H1 (cell line): ENCODE results near the gene MAP3K6. TPM values are rescaled to one million over a fixed set of nuclear protein-coding genes. Genes with fewer than 3 reads are reported as not detected.

Experiments used
- CTCF ChIP-seq, 3 experiments: IDR thresholded peaks; 1 replicate in 2 of 3; 2 replicates in 1 of 3; pipeline versions ENCODE4 v1.5.1 to v1.6.1; 2011; ENCODE audit warnings: low read length in 3 of 3, mild to moderate bottlenecking in 3 of 3, inconsistent platforms in 2 of 3, low read depth in 1 of 3, moderate library complexity in 1 of 3; ENCODE audit not compliant: insufficient read depth in 1 of 3; ENCODE audit errors: control extremely low read depth in 1 of 3
- E2F6 ChIP-seq: IDR thresholded peaks from 2 replicates; pipeline ENCODE4 v1.6.1; 2012; ENCODE audit warnings: inconsistent platforms
- EP300 ChIP-seq, 2 experiments: IDR thresholded peaks; 1 replicate in 1 of 2; 2 replicates in 1 of 2; pipeline ENCODE4 v1.6.1; 2011 to 2012; ENCODE audit warnings: low read depth in 2 of 2, low read length in 2 of 2, mild to moderate bottlenecking in 2 of 2, borderline replicate concordance in 1 of 2, inconsistent platforms in 1 of 2, moderate library complexity in 1 of 2
- KDM4A ChIP-seq: IDR thresholded peaks from one replicate; pipeline ENCODE4 v1.7.1; 2012; ENCODE audit warnings: low read depth, mild to moderate bottlenecking, moderate library complexity, low read length, inconsistent platforms; ENCODE audit not compliant: severe bottlenecking
- MAX ChIP-seq: IDR thresholded peaks from 2 replicates; pipeline ENCODE4 v1.6.1; 2012; ENCODE audit warnings: inconsistent platforms
- POU5F1 ChIP-seq: IDR thresholded peaks from 2 replicates; pipeline ENCODE4 v1.6.1; 2011; ENCODE audit warnings: low read depth, mild to moderate bottlenecking, low read length, moderate library complexity
- SIX5 ChIP-seq: IDR thresholded peaks from 2 replicates; pipeline ENCODE4 v1.6.1; 2011; ENCODE audit warnings: mild to moderate bottlenecking, low read depth, low read length
- SRF ChIP-seq: IDR thresholded peaks from 2 replicates; pipeline ENCODE4 v1.6.1; 2011; ENCODE audit warnings: mild to moderate bottlenecking, low read depth, low read length, moderate library complexity
- TAF1 ChIP-seq: IDR thresholded peaks from 2 replicates; pipeline ENCODE4 v1.6.1; 2011; ENCODE audit warnings: mild to moderate bottlenecking, low read depth, low read length
- TEAD4 ChIP-seq: IDR thresholded peaks from 2 replicates; pipeline ENCODE4 v1.6.1; 2012; ENCODE audit warnings: low read depth, low read length, inconsistent platforms, mixed read lengths
- polyA plus RNA-seq, 7 experiments: library from polyadenylated mRNA; depleted of rRNA in 3 of 7; stranded (reverse) in 5 of 7; unstranded in 2 of 7; fragments of >200 nt in 5 of 7; fragments of 200-250 nt in 2 of 7; gene quantifications; 1 replicate in 5 of 7; 2 replicates in 1 of 7; 4 replicates in 1 of 7; pipeline versions ENCODE4 v1.2.1 to v1.2.3, GENCODE V29; 2011 to 2013; ENCODE audit warnings: missing spikeins in 2 of 7, mixed read lengths in 2 of 7
- total RNA-seq: library from RNA; stranded (reverse); fragmentation: NEBNext Ultra II Directional; extraction: Animal tissue kit (Norgen Biotek cat#: 25700); gene quantifications from 2 replicates; pipeline ENCODE4 v1.2.1, GENCODE V29; 2021

MAP3K6 gene
- total and polyA plus RNA-seq, 2 of the 8 experiments (the other 6 are each of a cell fraction or from before 2014, with no cell fraction given), result 7.4 to 7.6 TPM

GRCh38 chr1:27409669-27410068, 42.9 kb upstream of the MAP3K6 start (continued):
- no peak for TF ChIP-seq CTCF (IDR thresholded peaks at IDR 0.05; ENCODE audit: control extremely low read depth in 1 of 3, insufficient read depth in 1 of 3, low read depth in 1 of 3, low read length in 3 of 3)
- no peak for TF ChIP-seq MAX
- no peak for TF ChIP-seq E2F6
- TF ChIP-seq EP300 (IDR thresholded peaks at IDR 0.05; ENCODE audit: borderline replicate concordance in 1 of 2, low read depth in 2 of 2, low read length in 2 of 2), result no peak
- no peak for TF ChIP-seq SRF
- no peak for TF ChIP-seq SIX5
- TF ChIP-seq KDM4A, result no peak
- TF ChIP-seq TEAD4, result no peak
- no peak for TF ChIP-seq POU5F1
- no peak for TF ChIP-seq TAF1
